A673 (cell line): Measurements from ENCODE around the gene CWF19L1.

Source experiments
- CTCF ChIP-seq: fragments of 300-800, 200-600 bp; sonication (generic); conservative IDR thresholded peaks from 2 replicates; pipeline ENCODE4 v1.5.1; 2017; ENCODE audit warnings: low read depth, mild to moderate bottlenecking, antibody characterized with exemption, low read length, moderate library complexity, mixed read lengths
- EZH2 ChIP-seq: fragments of 200-600 bp; sonication (generic); IDR thresholded peaks from 2 replicates; pipeline ENCODE4 v1.6.1; 2017; ENCODE audit warnings: borderline replicate concordance, low read depth, mild to moderate bottlenecking, mixed read lengths, antibody characterized with exemption, low read length; ENCODE audit not compliant: poor library complexity, severe bottlenecking

DNA sequence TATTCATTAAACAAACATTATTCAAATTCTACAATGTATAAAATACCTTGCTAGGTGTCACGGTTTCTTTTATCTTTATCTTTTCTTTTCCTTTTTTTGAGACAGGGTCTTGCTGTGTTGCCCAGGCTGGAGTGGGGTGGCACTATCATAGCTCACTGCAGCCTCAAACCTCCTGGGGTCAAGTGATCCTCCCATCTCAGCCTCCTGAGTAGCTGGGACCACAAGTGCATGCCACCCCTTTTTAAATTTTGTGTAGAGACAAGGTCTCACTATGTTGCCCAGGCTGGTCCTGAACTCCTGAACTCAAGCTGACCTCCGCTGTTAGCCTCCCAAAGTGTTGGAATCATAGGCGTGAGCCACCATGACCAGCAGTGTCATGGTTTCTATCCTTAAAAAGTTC is 37.0 kb upstream of the CWF19L1 start:
- TF ChIP-seq CTCF (no peak), EZH2 (no peak)
